HG03571 (cell line): ENCODE results near the gene PCSK9.

ENCODE experiments used
- ATAC-seq: cut with Tn5 transposase; IDR thresholded peaks from one replicate; pipeline ENCODE4 v1.9.1; 2021; ENCODE audit not compliant: unreplicated experiment

PCSK9 gene

GRCh38 chr1:55039342-55040082 is at the start of gene PCSK9:
TSS of gene PCSK9 (plus strand) at chr1:55039548. CDS start at chr1:55039838, 290 bp downstream.
- ATAC-seq, result no peak

DNA sequence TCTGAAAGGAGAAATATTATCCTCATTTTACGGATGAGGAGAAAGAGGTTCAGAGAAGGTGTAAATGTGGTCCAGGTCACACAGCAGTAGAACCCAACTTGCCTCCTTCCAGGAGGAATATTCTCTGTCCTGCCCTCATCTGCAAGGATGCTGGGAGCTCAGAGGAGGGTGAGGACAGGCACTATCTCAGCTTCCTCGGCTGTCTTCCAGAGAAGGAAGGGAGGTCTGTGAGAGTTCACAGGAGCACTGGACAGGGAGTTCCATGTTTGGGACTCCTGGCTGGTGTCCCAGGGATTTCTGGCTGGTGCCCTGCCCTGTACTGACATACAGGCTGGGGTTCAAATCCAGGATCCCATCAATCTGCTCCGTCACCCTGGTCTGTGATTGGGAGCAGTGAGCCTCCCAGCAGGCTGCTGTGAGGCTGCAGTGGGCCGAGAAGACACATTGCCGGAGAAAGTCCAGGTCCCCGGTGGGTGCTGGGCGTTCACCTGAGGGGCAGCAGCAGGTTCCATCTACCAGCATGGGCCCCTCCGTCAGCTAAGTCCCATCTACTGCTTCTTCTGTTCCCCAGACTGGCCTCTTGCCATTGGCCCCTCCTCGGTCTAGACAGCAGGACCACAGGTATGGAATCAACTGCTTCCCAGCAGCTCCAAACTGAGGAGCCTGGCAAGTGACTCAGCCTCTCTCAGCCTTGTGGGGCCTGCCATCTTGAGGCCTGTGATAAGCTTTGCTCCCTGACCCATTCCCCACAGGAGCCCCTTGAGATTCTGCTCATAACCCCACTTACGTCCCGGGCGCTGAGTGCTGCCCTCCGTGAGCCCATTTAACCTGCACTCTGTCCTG is 49.2 kb upstream of the PCSK9 start:
- no peak for ATAC-seq

DNA sequence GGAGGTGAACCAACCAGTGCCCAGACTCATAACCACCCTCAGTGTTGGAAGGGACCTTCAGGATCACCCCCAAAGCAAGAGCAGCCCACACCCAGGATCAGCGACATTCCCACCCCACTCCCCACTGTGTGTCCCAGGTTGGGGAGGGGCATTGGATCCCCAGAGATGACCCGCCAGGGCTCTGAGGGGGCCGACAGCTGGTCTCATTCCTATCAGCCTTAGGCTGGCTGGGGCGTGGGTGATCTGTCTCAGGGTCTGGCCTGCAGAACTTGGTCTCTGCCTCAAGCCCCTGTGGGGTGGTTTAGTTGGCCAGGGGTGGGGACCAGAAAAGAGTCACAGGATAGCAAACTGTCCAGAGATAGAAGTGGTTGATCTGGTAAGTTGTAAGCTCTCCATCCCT is 48.4 kb upstream of the PCSK9 start:
- no peak for ATAC-seq

- no peak for ATAC-seq
These were observed 47.4 kb upstream of the PCSK9 start for GRCh38 chr1:54991939-54992338.

- ATAC-seq, result no peak
These were observed 46.2 kb upstream of the PCSK9 start for GRCh38 chr1:54993140-54993539.

GRCh38 chr1:54994355-54994990 is 44.9 kb upstream of the PCSK9 start:
- no peak for ATAC-seq

DNA sequence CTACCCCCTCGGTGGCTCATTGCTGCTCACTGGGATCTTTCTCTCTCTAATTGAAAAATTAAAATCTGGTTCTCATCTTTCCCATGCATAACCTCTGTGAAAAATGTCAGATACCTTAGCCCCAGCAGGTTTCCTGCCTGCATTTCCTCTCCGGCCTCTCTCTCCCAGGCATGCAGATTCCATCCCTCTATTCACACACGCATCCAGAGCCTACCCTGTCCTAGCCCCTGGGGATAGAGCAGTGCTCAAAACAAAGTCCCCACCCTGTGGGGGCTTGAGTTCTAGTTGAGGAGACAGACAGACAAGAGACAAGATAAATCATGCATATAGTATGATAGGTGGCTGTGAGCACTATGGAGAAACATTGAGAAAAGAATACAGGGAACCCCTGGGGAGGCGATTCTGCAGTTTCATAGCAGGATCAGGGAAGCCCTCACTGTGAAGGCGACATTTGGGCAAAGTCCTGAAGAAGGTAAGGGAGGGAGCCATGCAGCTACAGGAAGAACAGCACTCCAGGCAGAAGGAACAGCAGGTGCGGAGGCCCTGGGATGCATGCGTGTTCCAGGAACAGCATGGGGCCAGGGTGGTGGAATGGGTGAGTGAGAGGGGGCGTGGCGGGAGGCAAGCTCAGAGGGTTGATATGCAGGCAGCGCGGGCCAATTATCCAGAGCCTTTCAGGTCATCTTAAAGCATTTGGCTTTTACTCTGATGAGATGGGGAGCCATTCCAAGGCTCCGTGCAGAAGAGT is 44.2 kb upstream of the PCSK9 start:
- no peak for ATAC-seq

GRCh38 chr1:54995835-54996234 is 43.5 kb upstream of the PCSK9 start:
- no peak for ATAC-seq

DNA sequence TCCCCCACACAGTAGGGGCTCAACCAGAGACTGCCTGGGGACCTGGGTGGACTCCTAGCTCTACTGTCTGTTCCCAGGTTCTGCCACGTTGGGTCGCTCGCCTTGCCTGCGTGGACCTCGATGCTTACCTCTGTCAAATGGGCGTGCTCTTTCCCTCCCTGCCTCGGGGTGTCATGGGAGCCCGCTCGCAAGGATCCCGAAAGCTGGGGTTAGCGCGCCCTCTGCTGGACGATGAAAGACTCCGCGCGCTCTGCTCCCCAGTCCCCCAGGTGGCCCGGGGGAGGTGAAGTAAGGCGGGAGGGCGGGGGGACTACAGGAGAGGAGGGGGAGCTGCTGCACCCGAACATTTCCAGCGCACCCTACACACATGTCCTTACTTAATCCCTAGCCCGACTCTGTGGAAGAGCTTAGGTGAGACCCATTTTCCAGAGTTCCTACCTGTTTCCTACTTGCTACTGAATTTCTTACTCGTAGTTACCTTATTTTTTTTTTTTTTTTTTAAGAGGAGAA is 42.9 kb upstream of the PCSK9 start:
- no peak for ATAC-seq

DNA sequence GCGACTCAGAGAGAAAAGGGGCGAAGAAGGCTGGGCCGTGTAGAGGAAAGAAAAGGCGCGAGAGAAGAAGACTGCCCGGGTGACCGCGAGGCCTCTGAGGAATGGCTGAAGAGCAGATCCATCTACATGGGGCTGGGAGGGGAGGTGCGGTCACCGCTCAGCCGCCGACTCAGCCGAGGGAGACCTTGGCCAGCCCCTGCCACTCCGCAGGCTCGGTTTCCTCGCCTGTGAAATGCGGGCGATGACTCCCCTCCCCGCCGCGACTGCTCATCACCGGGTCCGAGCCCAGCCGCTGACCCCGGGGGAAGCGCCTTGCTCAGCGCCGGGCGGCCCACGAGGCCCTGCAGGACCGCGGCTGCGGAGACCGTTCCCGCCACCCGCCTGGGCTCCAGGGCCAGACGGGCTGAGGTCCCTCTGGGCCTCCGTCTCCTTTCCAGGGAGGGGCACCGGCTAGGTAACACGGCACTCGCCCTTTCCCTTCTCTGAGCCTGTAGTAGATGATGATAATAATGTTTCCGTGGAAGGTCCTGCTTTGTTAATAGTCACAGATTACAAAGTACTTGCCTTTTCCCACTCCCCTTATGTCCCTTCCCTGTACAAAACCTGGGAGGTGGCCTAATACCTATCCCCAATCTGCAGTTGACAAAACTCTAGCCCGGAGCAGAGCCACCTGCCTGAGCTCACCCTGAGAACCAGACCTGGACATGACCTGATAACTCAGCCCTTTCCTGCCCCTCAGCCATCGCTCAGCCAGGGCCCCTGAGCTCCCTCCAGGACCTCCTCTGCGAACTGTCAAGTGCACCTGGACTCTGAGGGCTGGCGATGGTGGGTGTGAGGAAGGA is 42.3 kb upstream of the PCSK9 start:
- ATAC-seq, result no peak

- no peak for ATAC-seq
These were observed 41.7 kb upstream of the PCSK9 start for GRCh38 chr1:54997711-54997986.

DNA sequence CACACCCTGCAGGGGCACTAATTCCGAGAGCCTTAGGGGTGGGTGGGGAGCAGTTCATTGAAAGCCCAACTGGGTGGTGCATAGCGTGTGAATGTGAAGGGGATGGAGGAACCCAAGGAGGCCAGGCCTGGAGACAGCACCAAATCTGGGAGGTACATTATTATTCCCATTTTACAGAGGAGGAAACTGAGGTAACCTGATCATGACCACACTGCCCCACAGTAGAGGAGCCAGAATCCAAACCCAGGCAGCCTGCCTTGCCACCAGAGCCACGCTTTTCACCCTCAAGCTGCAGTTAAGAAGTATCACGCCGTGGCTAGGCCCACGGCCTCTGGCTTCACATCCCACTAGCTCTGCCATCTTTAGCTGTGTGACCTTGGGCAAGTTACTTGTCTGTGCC is 41.2 kb upstream of the PCSK9 start:
- no peak for ATAC-seq

- ATAC-seq, result no peak
These were observed 40.7 kb upstream of the PCSK9 start, which contains the start of gene BSND for GRCh38 chr1:54998677-54999076. TSS of gene BSND (plus strand) at chr1:54998933. CDS start at chr1:54999187, 254 bp downstream.

DNA sequence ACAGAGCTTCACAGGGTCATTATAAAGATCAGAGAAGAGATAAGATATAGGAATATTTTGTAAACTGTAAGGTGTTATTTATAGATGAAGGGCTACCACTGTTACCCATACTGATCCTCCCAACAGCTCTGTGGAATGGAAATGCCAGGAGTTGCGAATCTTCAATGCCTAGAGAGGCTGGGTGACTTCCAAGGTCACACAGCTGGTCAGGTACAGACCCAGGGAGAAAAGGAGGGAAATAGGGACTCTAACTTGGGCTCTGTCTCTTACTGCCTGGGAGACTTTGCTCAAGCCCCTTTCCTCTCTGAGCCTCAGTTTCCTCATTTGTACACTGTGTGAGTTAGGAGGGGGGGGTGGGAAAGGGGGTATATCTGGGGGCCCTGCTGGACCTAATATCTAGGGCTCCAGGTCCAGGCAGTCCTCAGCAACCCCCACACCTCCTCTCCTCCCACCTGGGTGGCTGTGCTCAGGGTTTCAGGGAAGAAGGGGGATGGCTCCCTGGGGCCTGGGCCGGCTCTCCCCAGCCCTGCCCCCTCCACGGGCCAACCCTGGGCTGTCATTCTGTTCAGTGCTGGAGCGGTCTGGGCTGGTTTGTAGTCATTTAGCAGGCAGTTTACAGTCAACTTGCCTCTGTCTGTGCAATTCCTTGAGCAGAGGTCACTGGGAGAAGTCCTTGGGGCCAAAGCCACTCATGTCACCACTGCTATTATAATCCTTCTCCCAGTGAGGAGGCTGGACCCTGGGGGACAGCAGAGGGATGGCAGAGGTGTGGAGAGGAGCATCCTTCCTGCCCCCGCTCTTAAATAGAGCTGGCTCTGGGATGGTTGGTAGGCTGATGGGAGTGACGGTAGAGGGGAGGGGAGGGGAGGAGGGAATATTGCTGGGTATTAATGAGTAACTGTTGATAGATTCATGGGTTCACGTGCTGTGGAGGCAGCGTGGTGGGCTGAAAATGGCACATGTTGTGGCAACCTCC is 39.0 kb upstream of the PCSK9 start:
- no peak for ATAC-seq

DNA sequence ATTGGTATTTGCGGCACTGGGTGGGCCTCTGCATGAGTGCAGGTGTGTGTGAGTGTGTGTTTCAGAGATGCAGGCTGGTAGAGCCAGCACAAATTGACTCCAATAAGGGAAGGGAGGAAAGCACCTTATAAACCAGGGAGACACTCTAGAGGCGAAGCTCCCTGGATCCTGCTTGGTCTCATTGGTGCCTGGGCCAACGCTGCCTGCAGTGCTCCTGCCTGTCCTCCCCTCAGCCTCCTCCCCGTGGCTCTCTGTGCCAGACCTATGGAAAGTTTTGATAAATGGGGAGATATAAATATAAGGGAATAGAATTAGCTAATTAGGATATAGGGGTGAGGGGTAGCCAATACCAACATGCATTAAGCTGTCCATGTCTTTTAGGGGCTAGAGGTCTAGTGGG is 38.0 kb upstream of the PCSK9 start:
- no peak for ATAC-seq

- ATAC-seq, result no peak
These were observed 36.7 kb upstream of the PCSK9 start for GRCh38 chr1:55002686-55003085.

GRCh38 chr1:55005351-55006140 is 33.8 kb upstream of the PCSK9 start:
- no peak for ATAC-seq

- no peak for ATAC-seq
These were observed 32.4 kb upstream of the PCSK9 start for GRCh38 chr1:55006931-55007330.
